Peyer's patch (tissue), 4 donors: ENCODE measurements around the gene DCST1.

Source experiments
- CTCF ChIP-seq, 6 experiments: fragments of 450-650 bp in 4 of 6; fragments of 200-600 bp in 2 of 6; sonication (generic) in 1 of 6; IDR thresholded peaks; one replicate each; pipeline ENCODE4 v1.5.1; 2017 to 2019; ENCODE audit warnings: antibody characterized with exemption in 6 of 6, mild to moderate bottlenecking in 3 of 6, moderate library complexity in 1 of 6
- POLR2A ChIP-seq, 2 donors: fragments of 450-650 bp; IDR thresholded peaks; one replicate each; pipeline ENCODE4 v1.5.1; 2017; ENCODE audit warnings: antibody characterized with exemption in 2 of 2, mild to moderate bottlenecking in 2 of 2, moderate library complexity in 2 of 2

GRCh38 chr1:155017946-155018316 lies 15.7 kb upstream of the DCST1 start:
- TF ChIP-seq CTCF (IDR thresholded peaks at IDR 0.05) (no peak), POLR2A (IDR thresholded peaks at IDR 0.05) (no peak)
